A549 treated with Mapracorat at 1 μM for 4 hours (cell line): Measurements from ENCODE around the gene RAB3B. TPM values are rescaled to one million over a fixed set of nuclear protein-coding genes. Genes with fewer than 3 reads are reported as not detected.

Experiments used
- total RNA-seq: library from RNA; stranded (reverse); fragments of 200-300 nt; extraction: Qiagen RNA extraction; gene quantifications from 5 replicates; pipeline ENCODE4 v1.2.3, GENCODE V29; 2022

RAB3B gene
- total RNA-seq: 5.3 to 9.0 TPM (median 6.0 TPM) in 5 replicates

GRCh38 chr1:51990478-51990965, at the start of gene RAB3B:
Gene RAB3B (minus strand): TSS chr1:51990700. CDS start chr1:51977117, 13,583 bp downstream.

GRCh38 chr1:52033190-52034049, 42.9 kb upstream of the RAB3B start, which contains the start of gene KTI12:
Gene KTI12 (minus strand): TSS chr1:52033810. CDS start chr1:52033761, 49 bp downstream.

GRCh38 chr1:51878616-51879336, 111.7 kb downstream of the RAB3B start, which contains the start of gene NRDC:
Gene NRDC (minus strand): TSS chr1:51878727. CDS start chr1:51878615, 112 bp downstream.

Other genes with a start within 250 kb of the RAB3B start
- 73.4 to 78.4 TPM (median 75.1 TPM) in 5 replicates for gene NRDC, start 112.0 kb downstream of the RAB3B start, total RNA-seq
- 16.2 to 20.6 TPM (median 17.8 TPM) in 5 replicates for gene KTI12, start 43.1 kb upstream of the RAB3B start, total RNA-seq
- 35.1 to 41.4 TPM (median 36.4 TPM) in 5 replicates for gene TXNDC12, start 64.5 kb upstream of the RAB3B start, total RNA-seq
- 29.0 to 40.2 TPM (median 30.3 TPM) in 5 replicates for gene BTF3L4, start 65.6 kb upstream of the RAB3B start, total RNA-seq
- 6.8 to 8.6 TPM (median 8.1 TPM) in 5 replicates for gene ZFYVE9, start 151.4 kb upstream of the RAB3B start, total RNA-seq